ENCODE results near the gene PIMREG.

PIMREG gene

GRCh38 chr17:6439951-6440350 lies 4.3 kb upstream of the PIMREG start:
- no peak for DNase-seq

- DNase-seq, result no peak
Measured at GRCh38 chr17:6442775-6443174, 1.5 kb upstream of the PIMREG start.

- no peak for DNase-seq
Measured at GRCh38 chr17:6444571-6445335, 498 bp downstream of the PIMREG start.

- no peak for DNase-seq
Measured at GRCh38 chr17:6446516-6447100, 2.4 kb downstream of the PIMREG start.

GRCh38 chr17:6448473-6448872 lies 4.2 kb downstream of the PIMREG start:
- DNase-seq, result no peak

GRCh38 chr17:6449307-6449706 lies 5.1 kb downstream of the PIMREG start:
- no peak for DNase-seq

GRCh38 chr17:6450926-6451832 lies 6.9 kb downstream of the PIMREG start:
- no peak for DNase-seq

- DNase-seq, result no peak
Measured at GRCh38 chr17:6452471-6453266, 8.4 kb downstream of the PIMREG start.

- DNase-seq, result no peak
Measured at GRCh38 chr17:6453279-6454024, 9.2 kb downstream of the PIMREG start.

GRCh38 chr17:6454495-6455320 lies 10.5 kb downstream of the PIMREG start:
- DNase-seq, result no peak

GRCh38 chr17:6455321-6455705 lies 11.1 kb downstream of the PIMREG start:
- peak; percentile 27 to 36 for DNase-seq

- no peak for DNase-seq
Measured at GRCh38 chr17:6456321-6456720, 12.1 kb downstream of the PIMREG start.

GRCh38 chr17:6456914-6457687 lies 12.8 kb downstream of the PIMREG start:
- DNase-seq, result no peak

GRCh38 chr17:6457688-6458459 lies 13.6 kb downstream of the PIMREG start:
- DNase-seq, result no peak

GRCh38 chr17:6458460-6458950 lies 14.2 kb downstream of the PIMREG start:
- no peak for DNase-seq

GRCh38 chr17:6460531-6461161 lies 16.4 kb downstream of the PIMREG start:
- no peak for DNase-seq

GRCh38 chr17:6461246-6461645 lies 17.0 kb downstream of the PIMREG start:
- no peak for DNase-seq

GRCh38 chr17:6461792-6462524 lies 17.7 kb downstream of the PIMREG start:
- no peak for DNase-seq

Data from stimulated activated CD4-positive, alpha-beta T cell treated with anti-CD3 and anti-CD28 coated beads, Interleukin-4, amount 100 ng/mL, for 4 hours (primary cell).